Measurements from ENCODE around the gene ADAMTS7.

- TF ChIP-seq CTCF (IDR thresholded peaks at IDR 0.05; ENCODE audit: borderline replicate concordance, extremely low read depth, low read length, poor library complexity, severe bottlenecking) (no peak), EZH2 (IDR thresholded peaks at IDR 0.05; ENCODE audit: borderline replicate concordance, low read depth, low read length, severe bottlenecking) (no peak)
Measured at GRCh38 chr15:78711638-78712037, 99.6 kb downstream of the ADAMTS7 start.
